Measurements from ENCODE around the gene OR9G4.

DNA sequence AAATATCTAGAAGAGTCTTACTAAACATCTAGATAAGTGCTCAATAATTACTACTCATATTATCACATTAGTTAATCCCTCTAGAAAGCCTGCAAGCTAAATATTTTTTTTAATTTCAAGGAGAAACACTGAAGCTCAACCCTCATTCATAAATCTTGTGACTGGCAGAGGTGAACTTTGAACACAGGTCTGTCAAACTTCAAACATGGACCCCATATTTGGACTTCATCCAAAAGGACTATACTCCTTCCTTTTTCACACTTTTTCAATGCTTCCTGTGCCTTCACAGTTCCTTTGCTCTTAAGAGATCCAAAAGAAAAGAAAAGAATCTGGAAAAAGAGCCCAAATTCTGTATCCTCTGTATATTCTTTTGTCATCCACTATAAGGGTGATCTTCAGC is 28.3 kb upstream of the OR9G4 start:
- no peak for TF ChIP-seq POLR2AphosphoS5 (IDR thresholded peaks at IDR 0.05)
- TF ChIP-seq, protein P1, sequence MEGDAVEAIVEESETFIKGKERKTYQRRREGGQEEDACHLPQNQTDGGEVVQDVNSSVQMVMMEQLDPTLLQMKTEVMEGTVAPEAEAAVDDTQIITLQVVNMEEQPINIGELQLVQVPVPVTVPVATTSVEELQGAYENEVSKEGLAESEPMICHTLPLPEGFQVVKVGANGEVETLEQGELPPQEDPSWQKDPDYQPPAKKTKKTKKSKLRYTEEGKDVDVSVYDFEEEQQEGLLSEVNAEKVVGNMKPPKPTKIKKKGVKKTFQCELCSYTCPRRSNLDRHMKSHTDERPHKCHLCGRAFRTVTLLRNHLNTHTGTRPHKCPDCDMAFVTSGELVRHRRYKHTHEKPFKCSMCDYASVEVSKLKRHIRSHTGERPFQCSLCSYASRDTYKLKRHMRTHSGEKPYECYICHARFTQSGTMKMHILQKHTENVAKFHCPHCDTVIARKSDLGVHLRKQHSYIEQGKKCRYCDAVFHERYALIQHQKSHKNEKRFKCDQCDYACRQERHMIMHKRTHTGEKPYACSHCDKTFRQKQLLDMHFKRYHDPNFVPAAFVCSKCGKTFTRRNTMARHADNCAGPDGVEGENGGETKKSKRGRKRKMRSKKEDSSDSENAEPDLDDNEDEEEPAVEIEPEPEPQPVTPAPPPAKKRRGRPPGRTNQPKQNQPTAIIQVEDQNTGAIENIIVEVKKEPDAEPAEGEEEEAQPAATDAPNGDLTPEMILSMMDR (IDR thresholded peaks at IDR 0.05) = no peak

Measured in breast epithelium (tissue), 3 donors.